Measurements from ENCODE around the gene PC. TPM values are rescaled to one million over a fixed set of nuclear protein-coding genes. Genes with fewer than 3 reads are reported as not detected.
"Not testable (repeated sequence)": the region's sequence is repeated elsewhere in the genome, so short reads cannot be mapped to it uniquely, and the experiment has no call there.

Gene PC
- 13.0 TPM for total RNA-seq

GRCh38 chr11:66958232-66958955 is at the start of gene PC:
PC (minus strand) TSS chr11:66958383; CDS start chr11:66872159, 86,224 bp downstream.
- DNase-seq (ENCODE audit: low spot score in 2 of 2) = peak; percentile 99 to 100
- FAIRE-seq = peak; percentile 88

- DNase-seq (ENCODE audit: low spot score in 2 of 2) = no peak
- FAIRE-seq = no peak
Observed at GRCh38 chr11:67007126-67007525, 48.9 kb upstream of the PC start.

DNA sequence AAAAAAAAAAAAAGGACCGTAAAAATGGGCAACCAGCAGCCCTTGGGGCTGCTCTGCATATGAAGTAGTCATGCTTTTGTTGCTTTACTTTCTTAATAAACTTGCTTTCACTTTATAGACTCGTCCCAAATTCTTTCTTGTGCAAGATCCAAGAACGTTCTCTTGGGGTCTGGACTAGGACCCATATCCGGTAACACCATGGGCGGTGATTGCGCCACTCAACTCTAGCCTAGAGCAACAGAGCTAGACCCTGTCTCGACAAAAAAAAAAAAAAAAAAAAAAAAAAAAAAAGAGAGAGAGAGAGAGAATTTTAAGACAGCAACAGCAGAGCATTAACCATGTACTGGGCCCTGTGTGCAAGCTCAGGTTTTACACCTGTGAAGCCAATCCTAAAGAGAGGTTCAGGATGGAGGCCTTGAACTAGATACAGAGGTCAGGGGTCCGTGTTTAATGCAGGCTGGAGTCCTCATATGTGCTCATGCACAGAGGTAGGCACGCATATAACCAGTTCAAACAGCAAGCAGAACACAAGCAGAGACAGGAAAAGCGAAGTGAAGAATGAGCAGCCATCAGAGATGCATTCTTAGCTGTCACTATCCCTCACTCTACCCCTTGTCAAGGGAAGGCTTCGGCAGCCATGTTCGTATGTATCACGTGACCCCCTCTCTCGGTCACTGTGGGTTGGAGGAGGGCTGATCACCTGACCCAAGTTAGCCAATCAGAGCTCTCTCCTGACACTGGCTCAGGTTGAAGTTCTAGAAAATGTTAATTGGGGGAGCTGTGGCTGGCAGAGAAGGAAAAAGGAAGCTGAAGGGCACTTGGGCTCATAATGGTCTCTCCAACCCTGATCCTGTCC is 48.1 kb upstream of the PC start:
- no peak for FAIRE-seq
- DNase-seq (ENCODE audit: low spot score in 2 of 2) = peak in 1 of 2 donors; percentile 42

GRCh38 chr11:67005200-67005599 is 47.0 kb upstream of the PC start:
- not testable (repeated sequence) for FAIRE-seq; DNase-seq (ENCODE audit: low spot score in 2 of 2)

GRCh38 chr11:67002921-67003411 is 44.8 kb upstream of the PC start:
- FAIRE-seq (no peak), DNase-seq (ENCODE audit: low spot score in 2 of 2) (no peak)

DNA sequence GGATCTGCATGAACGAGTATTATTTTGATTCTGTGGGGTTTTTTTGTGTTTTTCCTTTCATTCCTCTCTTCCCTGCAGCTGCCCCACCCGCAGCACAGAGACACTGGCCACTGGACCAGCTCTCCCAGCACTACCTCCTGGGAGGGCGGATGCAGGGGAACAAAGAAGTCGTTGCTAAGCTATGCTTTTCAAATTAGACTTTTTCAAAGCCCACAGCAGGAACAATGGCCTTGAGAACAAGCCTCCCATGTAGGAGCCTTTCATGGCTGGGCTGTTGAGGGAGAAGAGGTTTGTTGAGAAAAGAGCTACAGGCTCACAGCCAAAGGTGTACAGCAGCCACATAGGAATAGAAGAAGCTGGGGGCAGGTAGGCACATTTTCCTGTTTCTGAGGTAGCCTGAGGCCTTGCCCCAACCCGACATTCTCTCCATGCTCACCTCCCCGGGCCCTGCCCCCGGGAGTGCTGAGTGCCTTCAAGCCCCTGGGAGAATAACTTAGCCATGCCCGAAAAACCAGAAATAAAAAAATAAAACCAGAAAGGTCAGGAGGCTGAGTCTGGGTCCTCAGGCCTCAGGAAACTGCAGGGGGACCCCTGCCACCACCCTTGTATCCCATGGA is 44.2 kb upstream of the PC start:
- no peak for DNase-seq (ENCODE audit: low spot score in 2 of 2)
- FAIRE-seq = no peak

DNA sequence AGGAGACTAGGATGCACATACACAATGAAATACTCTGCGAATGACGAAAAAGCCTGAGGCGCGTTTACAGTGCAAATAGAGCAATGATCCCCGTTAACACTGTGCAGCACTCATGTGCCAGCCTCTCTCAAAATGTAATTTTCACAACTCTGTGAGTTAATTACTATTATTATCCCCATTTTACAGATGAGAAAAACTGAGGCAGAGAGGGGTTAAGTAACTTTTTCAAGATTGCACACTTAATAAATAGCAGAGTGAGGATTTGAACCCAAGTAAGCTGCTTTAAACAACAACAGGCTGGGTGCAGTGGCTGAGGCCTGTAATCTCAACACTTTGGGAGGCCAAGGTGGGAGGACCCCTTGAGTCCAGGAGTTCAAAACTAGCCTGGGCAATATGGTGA is 43.1 kb upstream of the PC start:
- FAIRE-seq (no peak), DNase-seq (ENCODE audit: low spot score in 2 of 2) (no peak)

DNA sequence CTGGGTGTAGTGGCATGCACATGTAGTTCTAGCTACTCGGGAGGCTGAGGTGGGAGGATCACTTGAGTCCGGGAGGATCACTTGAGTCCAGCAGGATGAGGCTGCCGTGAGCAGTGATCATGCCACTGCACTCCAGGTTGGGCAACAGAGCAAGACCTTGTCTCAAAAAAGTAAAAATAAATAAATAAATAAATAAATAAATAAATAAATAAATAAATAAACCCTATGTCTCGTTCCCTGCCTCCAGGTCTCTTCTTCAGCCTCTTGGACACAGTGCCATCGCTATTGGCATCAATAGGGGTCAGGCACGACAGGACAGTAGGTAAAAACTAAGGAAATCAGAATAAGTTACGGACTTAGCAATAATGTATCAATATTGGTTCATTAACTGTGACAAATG is 41.4 kb upstream of the PC start:
- FAIRE-seq (no peak), DNase-seq (ENCODE audit: low spot score in 2 of 2) (no peak)

- DNase-seq (ENCODE audit: low spot score in 2 of 2) (no peak), FAIRE-seq (no peak)
Observed at GRCh38 chr11:66996609-66997273, 38.6 kb upstream of the PC start.

DNA sequence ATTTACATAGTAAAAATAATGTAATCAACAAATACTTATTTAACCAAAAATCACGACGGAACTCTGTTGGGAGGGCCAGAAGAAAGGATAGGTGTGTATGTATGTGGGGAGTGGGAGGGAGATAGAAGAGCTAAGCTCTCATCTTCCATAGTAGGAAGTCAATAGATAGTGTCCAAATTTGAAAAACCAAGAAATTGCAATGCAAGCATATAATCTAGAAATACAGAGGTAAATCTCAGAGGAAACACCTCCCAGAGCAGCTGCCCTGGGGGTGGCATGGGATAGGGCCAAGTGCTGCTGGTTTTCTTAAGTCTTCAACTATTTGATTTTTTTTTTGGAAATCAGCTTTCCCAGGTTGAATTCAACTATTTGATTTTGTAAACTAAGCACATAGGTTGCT is 33.9 kb upstream of the PC start:
- no peak for FAIRE-seq

DNA sequence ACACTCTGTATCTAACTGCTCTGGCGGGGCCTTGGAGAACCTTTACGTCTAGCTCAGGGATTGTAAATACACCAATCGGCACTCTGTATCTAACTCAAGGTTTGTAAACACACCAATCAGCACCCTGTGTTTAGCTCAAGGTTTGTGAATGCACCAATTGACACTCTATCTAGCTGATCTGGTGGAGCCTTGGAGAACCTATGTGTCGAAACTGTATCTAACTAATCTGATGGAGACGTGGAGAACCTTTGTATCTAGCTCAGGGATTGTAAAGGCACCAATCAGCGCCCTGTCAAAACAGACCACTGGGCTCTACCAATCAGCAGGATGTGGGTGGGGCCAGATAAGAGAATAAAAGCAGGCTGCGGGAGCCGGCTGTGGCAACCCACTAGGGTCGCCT is 31.2 kb upstream of the PC start:
- not testable (repeated sequence) for DNase-seq (ENCODE audit: low spot score in 2 of 2); FAIRE-seq

More for the DNA sequence above, 33.9 kb upstream of the PC start:
- DNase-seq (ENCODE audit: low spot score in 2 of 2) = no peak

DNA sequence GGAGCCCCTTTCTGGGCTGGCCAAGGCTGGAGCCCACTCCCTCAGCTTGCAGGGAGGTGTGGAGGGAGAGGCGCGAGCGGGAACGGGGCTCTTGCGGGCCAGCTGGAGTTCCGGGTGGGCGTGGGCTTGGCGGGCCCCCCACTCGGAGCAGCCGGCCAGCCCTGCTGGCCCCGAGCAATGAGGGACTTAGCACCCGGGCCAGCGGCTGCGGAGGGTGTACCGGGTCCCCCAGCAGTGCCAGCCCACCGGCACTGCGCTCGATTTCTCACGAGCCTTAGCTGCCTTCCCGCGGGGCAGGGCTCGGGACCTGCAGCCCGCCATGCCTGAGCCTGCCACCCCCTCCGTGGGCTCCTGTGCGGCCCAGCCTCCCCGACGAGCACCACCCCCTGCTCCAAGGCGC is 30.6 kb upstream of the PC start:
- FAIRE-seq; DNase-seq (ENCODE audit: low spot score in 2 of 2): not testable (repeated sequence)

- no peak for FAIRE-seq
- DNase-seq (ENCODE audit: low spot score in 2 of 2) = no peak
Observed at GRCh38 chr11:66987924-66988637, 29.9 kb upstream of the PC start.

DNA sequence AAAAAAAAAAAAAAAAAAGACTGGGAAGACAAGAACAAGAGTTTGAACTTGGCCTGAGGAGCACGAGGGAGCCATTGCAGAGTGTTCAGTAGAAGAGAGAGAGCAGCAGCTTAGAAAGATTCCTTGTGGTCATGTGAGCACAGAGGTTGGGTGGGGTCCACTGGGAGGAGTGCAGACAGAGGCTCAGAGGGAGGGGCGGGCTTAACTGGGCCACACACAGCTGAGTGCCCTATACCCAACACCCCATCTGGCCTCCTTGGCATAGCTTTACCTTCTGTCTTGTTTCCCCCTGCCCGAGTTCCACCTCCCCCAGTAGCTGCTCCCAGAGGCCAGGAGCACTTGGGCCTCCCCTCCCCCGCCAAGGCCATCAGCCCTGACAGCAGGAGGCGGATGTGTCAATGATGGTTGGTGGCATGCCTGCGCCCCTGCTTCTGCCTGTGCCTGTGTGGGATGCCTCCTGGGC is 29.0 kb upstream of the PC start:
- FAIRE-seq (no peak), DNase-seq (ENCODE audit: low spot score in 2 of 2) (no peak)

GRCh38 chr11:66986178-66986545 is 28.0 kb upstream of the PC start:
- FAIRE-seq = no peak
- DNase-seq (ENCODE audit: low spot score in 2 of 2) = no peak

GRCh38 chr11:66985508-66986177 is 27.5 kb upstream of the PC start:
- DNase-seq (ENCODE audit: low spot score in 2 of 2) (no peak), FAIRE-seq (no peak)

DNA sequence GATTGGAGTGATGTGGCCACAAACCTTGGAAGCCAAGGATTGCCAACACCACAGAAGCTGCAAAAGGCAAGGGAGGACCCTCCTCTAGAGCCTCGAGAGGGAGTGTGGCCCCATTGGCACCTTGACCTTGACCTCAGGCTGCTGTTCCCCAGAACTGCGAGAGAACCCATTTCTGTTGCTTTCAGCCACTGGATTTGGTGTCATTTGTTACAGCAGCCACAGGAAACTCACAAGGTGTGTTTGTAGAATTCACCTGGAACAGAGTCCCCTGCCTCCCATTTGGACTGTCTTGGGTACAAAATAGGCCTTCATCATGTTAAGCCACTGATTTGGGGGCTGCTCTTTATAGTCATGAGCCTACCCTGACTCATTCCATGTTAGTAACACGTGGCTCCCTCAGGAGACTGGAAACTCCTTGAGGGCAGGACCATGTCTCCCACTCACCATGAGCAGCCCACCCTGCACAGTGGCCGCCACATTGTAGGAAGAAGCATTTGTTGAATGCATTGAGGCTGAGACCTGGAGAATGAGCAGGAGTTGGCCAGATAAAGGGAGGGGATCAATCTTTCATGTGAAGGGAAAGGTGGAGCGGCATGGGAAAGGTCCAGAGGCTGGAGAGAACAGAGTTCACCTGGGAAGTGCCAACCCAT is 25.2 kb upstream of the PC start:
- FAIRE-seq = no peak
- DNase-seq (ENCODE audit: low spot score in 2 of 2) = no peak

DNA sequence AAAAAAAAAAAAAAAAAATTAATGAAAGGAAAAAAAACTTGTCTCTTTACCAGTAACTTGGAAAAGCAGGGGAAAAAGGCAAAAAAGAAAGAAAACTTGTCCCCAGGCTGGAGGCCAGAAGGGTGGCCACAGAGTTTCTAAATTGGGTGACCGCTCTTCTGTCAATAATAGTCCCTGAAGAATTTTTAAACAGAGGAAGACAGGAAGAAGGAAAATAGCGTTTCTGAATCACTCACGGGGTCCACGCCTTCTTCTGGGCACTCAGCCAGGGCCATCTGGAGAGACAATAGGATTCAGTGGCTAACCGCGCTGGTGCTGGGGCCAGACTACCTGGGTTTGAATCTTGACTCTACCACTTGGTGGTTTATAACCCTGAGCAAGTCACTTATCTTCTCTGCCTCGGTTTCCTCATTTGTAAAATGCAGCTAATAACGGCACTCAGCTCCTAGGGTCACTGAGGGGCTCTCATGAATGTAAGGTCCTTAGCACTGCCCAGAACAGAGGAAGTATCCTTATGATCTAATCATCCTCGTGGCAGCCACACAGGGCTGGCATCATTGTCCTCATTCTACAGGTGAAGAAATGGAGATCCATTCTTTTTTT is 23.9 kb upstream of the PC start:
- peak in 1 of 2 donors; percentile 60 for DNase-seq (ENCODE audit: low spot score in 2 of 2)
- no peak for FAIRE-seq

Data from frontal cortex (tissue), 4 donors.